NAMALWA (cell line): ENCODE data around the gene GBA2.
A peak's percentile ranks its signal among the peaks of the same experiment; 100 is the strongest.

ENCODE experiments used
- DNase-seq: peaks from one replicate; pipeline ENCODE4 v3.0.0-alpha.2; 2015; ENCODE audit warnings: low spot score

GBA2 gene

GRCh38 chr9:35690614-35691333 lies 58.3 kb downstream of the GBA2 start:
- no peak for DNase-seq

DNA sequence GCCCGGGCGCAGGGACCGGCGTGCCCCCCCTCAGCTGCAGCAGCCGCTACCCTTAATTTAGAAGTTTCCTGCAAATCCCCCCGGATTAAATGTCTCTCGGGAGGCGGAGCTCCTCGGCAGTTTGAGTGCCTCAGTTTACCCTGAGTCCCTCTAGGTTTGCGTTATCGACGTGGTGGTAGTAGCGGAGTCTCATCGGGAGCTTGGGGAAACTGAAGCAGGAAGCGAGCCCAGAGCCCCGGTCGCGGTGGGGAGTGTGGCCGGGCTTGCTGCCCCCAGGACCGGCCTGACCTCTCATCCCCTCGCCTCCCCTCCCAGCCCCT lies 58.8 kb downstream of the GBA2 start:
- no peak for DNase-seq

- peak; percentile 38 for DNase-seq
Measured at GRCh38 chr9:35689542-35690293, 59.3 kb downstream of the GBA2 start, which contains the start of gene TPM2. Gene TPM2, minus strand, starts transcription at chr9:35689925. Its CDS starts 108 bp downstream, at chr9:35689817.

DNA sequence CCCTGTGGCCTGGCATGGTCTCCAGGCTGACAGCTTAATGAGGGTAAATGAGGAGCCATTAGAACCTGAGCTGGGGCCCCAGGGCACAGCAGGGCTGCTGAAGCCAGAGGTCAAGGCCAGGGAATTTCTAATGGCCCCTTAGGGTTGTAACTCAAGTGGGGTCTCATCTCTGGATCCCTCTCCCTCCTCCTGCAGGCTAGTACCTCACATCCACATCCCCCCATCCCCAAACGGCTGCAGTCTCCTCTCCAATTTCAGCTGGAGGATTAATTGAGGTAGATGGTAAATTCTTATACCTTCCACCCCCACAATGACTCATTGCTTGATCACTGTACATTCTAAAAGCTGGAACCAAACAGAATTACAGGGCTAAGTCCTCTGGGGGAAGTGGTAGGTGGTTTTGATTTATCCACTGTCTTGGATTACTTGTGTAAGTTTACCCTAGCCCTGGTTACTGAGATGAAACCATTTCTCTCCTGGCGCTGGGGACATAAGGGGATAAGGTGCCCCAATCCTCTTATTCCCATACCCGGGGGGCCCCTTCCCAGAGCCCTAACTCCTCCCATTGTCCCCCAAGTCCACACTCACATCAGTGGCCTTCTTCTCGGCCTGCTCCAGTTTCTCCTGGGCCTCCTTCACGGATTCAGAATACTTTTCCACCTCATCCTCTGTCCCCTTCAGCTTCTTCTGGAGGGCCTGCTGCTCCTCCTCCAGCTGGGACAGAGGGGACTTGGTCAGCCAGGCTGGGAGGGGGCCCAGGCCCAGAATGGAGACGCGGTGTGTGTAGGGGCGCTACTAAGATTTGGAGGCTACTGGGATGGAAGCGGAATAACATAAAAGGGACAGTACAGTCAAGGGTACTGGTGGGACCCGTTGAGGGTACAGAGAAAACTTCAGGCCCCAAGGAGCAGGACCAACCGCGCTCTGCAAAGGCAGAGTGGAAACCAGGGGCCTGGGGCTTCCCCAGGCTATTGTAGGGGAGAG lies 60.2 kb downstream of the GBA2 start:
- peak; percentile 35 for DNase-seq

GRCh38 chr9:35687972-35688557 lies 61.0 kb downstream of the GBA2 start:
- DNase-seq = peak; percentile 33

DNA sequence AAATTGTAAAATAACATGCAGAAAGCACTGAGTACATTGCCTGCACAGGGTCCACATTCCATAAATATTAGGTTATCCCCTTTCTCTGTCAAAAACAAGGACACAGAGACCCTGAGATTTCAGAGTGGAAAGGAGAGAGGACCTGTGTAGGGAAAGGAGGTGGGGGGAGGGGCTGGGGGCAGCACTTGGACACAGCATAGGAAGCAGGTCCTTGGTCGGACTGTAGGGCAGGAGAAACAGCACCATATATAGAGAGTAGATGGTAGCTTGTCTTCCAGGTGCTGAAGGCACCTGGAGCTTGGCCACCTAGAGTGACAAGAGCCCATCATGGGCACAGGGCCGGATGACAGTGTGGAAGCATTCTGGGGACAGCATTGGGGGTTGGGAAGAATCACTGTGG lies 61.7 kb downstream of the GBA2 start:
- DNase-seq = no peak
